K562 treated with DMSO at 1 percent for 12 hours (cell line): Measurements from ENCODE around the gene HIC1. TPM values are rescaled to one million over a fixed set of nuclear protein-coding genes. Genes with fewer than 3 reads are reported as not detected.

Experiments
- total RNA-seq: library from RNA; unstranded; fragments of 300-600 nt; gene quantifications from 2 replicates; pipeline ENCODE4 v1.2.3, GENCODE V29; 2022; ENCODE audit not compliant: insufficient read depth

The HIC1 gene
- total RNA-seq: 0.33 and 1.6 TPM in 2 replicates

GRCh38 chr17:2054512-2055291 lies at the start of gene HIC1:
Gene HIC1, plus strand, starts transcription at chr17:2055103. Its CDS starts 1,588 bp downstream, at chr17:2056691.

GRCh38 chr17:2025220-2025621 lies 29.7 kb upstream of the HIC1 start, which contains the start of gene RTN4RL1:
Gene RTN4RL1, minus strand, starts transcription at chr17:2025334. Its CDS starts 469 bp downstream, at chr17:2024865.

GRCh38 chr17:2029911-2030778 lies 24.8 kb upstream of the HIC1 start, which contains the start of gene DPH1:
Gene DPH1, plus strand, starts transcription at chr17:2030153. Its CDS starts 17 bp downstream, at chr17:2030170.

GRCh38 chr17:2041561-2042389 lies 13.1 kb upstream of the HIC1 start, which contains the start of gene OVCA2:
Gene OVCA2, plus strand, starts transcription at chr17:2042022. Its CDS starts 26 bp downstream, at chr17:2042048.

Other genes with a start within 250 kb of the HIC1 start
- 4.2 and 14.3 TPM in 2 replicates for gene SMYD4, start 225.2 kb upstream of the HIC1 start, total RNA-seq
- gene RPA1, start 225.1 kb upstream of the HIC1 start, total RNA-seq: 32.9 and 59.2 TPM in 2 replicates
- not detected in 2 replicates for gene RTN4RL1, start 29.8 kb upstream of the HIC1 start, total RNA-seq
- 12.7 and 20.4 TPM in 2 replicates for gene DPH1, start 24.9 kb upstream of the HIC1 start, total RNA-seq
- 33.8 and 34.1 TPM in 2 replicates for gene OVCA2, start 13.1 kb upstream of the HIC1 start, total RNA-seq
- 9.5 and 19.5 TPM in 2 replicates for gene SMG6, start 248.7 kb downstream of the HIC1 start, total RNA-seq
- 4.6 and 8.7 TPM in 2 replicates for gene SRR, start 248.8 kb downstream of the HIC1 start, total RNA-seq